ENCODE measurements around the gene ZNF879. TPM values are rescaled to one million over a fixed set of nuclear protein-coding genes. Genes with fewer than 3 reads are reported as not detected.

Gene ZNF879
- total and polyA plus RNA-seq, 10 donors = 3.1 to 8.2 (median 6.6) TPM

- Histone ChIP-seq H3K4me3 (peak within 1 kb of the TSS in 1 of 8 donors; percentile 7), H3K27me3 (replicated peaks in 1 of 7) (peaks cover 0 to 59% (median 28%) of the 10 kb centered on the region in 7 donors), H3K4me1 (peaks cover 0 to 13% (median 2%) of the 10 kb centered on the region in 6 donors), H3K27ac (no peak within 1 kb of the TSS), H3K9me3 (peaks cover 0 to 41% (median 12%) of the 10 kb centered on the region in 8 donors), H3K36me3 (no peaks in the 10 kb centered on the region)
- intact Hi-C loops (cut with DNase I; ENCODE audit: low total_unique reads) = no loop called here
- TF ChIP-seq POLR2AphosphoS5 (IDR thresholded peaks at IDR 0.05) (no peak), POLR2A (IDR thresholded peaks at IDR 0.05) (no peak), CTCF (IDR thresholded peaks at IDR 0.05 in 8 of 11, conservative IDR thresholded peaks at IDR 0.05 in 3 of 11) (no peak)
- DNase-seq = no peak
- WGBS, 5 donors = 5 to 12% (median 9%) methylated on average over 17 to 97 of the region's 97 CpGs
Measured at GRCh38 chr5:178994580-178995340, 28.8 kb upstream of the ZNF879 start, which contains the start of gene GRM6. Gene GRM6 (minus strand): TSS chr5:178995320. CDS start chr5:178994944, 376 bp downstream.

GRCh38 chr5:178995341-178995690, 28.3 kb upstream of the ZNF879 start:
- H3K36me3 ChIP-seq = no peaks in the 10 kb centered on the region
- H3K9me3 ChIP-seq = peaks cover 0 to 41% (median 7%) of the 10 kb centered on the region in 8 donors
- intact Hi-C loops (cut with DNase I; ENCODE audit: low total_unique reads) = no loop called here
- peaks cover 0 to 13% (median 2%) of the 10 kb centered on the region in 6 donors for H3K4me1 ChIP-seq
- H3K4me3 ChIP-seq = no peak overlapping the region
- WGBS, 5 donors = 3 to 19% (median 15%) methylated on average over 6 of the region's 6 CpGs
- H3K27me3 ChIP-seq (replicated peaks in 1 of 7) = peaks cover 0 to 59% (median 28%) of the 10 kb centered on the region in 7 donors
- no peak overlapping the region for H3K27ac ChIP-seq
- no peak for TF ChIP-seq CTCF (IDR thresholded peaks at IDR 0.05 in 8 of 11, conservative IDR thresholded peaks at IDR 0.05 in 3 of 11)
- no peak for TF ChIP-seq POLR2AphosphoS5 (IDR thresholded peaks at IDR 0.05)
- TF ChIP-seq POLR2A (IDR thresholded peaks at IDR 0.05) = no peak
- DNase-seq = no peak

- no peaks in the 10 kb centered on the region for H3K36me3 ChIP-seq
- H3K4me3 ChIP-seq = no peak overlapping the region
- H3K27me3 ChIP-seq (replicated peaks in 1 of 7) = peaks cover 0 to 61% (median 28%) of the 10 kb centered on the region in 7 donors
- TF ChIP-seq POLR2A (IDR thresholded peaks at IDR 0.05) (no peak), POLR2AphosphoS5 (IDR thresholded peaks at IDR 0.05) (no peak), CTCF (IDR thresholded peaks at IDR 0.05 in 8 of 11, conservative IDR thresholded peaks at IDR 0.05 in 3 of 11) (no peak)
- WGBS, 5 donors = 74 to 83% (median 76%) methylated on average over 8 to 11 of the region's 11 CpGs
- intact Hi-C loops (cut with DNase I; ENCODE audit: low total_unique reads) = no loop called here
- peaks cover 0 to 41% (median 0%) of the 10 kb centered on the region in 8 donors for H3K9me3 ChIP-seq
- H3K27ac ChIP-seq = no peak overlapping the region
- peaks cover 0 to 13% (median 2%) of the 10 kb centered on the region in 6 donors for H3K4me1 ChIP-seq
- DNase-seq = no peak
Measured at GRCh38 chr5:178996156-178996555, 27.4 kb upstream of the ZNF879 start.

- Histone ChIP-seq H3K27me3 (replicated peaks in 1 of 7) (peaks cover 0 to 57% (median 28%) of the 10 kb centered on the region in 7 donors), H3K4me1 (peaks cover 0 to 13% (median 2%) of the 10 kb centered on the region in 6 donors), H3K27ac (no peak overlapping the region), H3K9me3 (peaks cover 0 to 38% (median 0%) of the 10 kb centered on the region in 8 donors), H3K4me3 (no peak overlapping the region), H3K36me3 (no peaks in the 10 kb centered on the region)
- TF ChIP-seq POLR2AphosphoS5 (IDR thresholded peaks at IDR 0.05) (no peak), CTCF (IDR thresholded peaks at IDR 0.05 in 8 of 11, conservative IDR thresholded peaks at IDR 0.05 in 3 of 11) (no peak), POLR2A (IDR thresholded peaks at IDR 0.05) (no peak)
- no peak for DNase-seq
- WGBS, 5 donors = 66 to 78% (median 71%) methylated on average over 6 of the region's 6 CpGs
- intact Hi-C loops (cut with DNase I; ENCODE audit: low total_unique reads) = no loop called here
Measured at GRCh38 chr5:178997191-178997590, 26.4 kb upstream of the ZNF879 start.
